IPS-NIHi7 (cell line): ENCODE measurements around the gene AP1M1.

Experiments used
- DNase-seq: peaks from one replicate; pipeline ENCODE4 v3.0.0; 2012; ENCODE audit warnings: mixed read lengths; ENCODE audit errors: extremely low spot score

Gene AP1M1

GRCh38 chr19:16185123-16185767, 12.5 kb upstream of the AP1M1 start, which contains the start of gene FAM32A:
Gene FAM32A, plus strand, starts transcription at chr19:16185410. Its CDS starts 33 bp downstream, at chr19:16185443.
- DNase-seq = peak; percentile 100

- DNase-seq = peak; percentile 66
These were observed 12.0 kb upstream of the AP1M1 start for GRCh38 chr19:16185768-16186123.

GRCh38 chr19:16188521-16188920, 9.2 kb upstream of the AP1M1 start:
- no peak for DNase-seq

- no peak for DNase-seq
These were observed 7.5 kb upstream of the AP1M1 start for GRCh38 chr19:16190198-16190597.

- no peak for DNase-seq
These were observed 7.0 kb upstream of the AP1M1 start for GRCh38 chr19:16190736-16191135.

GRCh38 chr19:16191216-16191908, 6.3 kb upstream of the AP1M1 start:
- no peak for DNase-seq

- DNase-seq = peak; percentile 20
These were observed 4.2 kb upstream of the AP1M1 start for GRCh38 chr19:16193466-16193865.

GRCh38 chr19:16197188-16197621, 506 bp upstream of the AP1M1 start:
- no peak for DNase-seq

GRCh38 chr19:16198370-16198651, 600 bp downstream of the AP1M1 start:
- DNase-seq = no peak

- no peak for DNase-seq
These were observed 1.7 kb downstream of the AP1M1 start for GRCh38 chr19:16199275-16199932.

- DNase-seq = no peak
These were observed 2.6 kb downstream of the AP1M1 start for GRCh38 chr19:16200038-16201010.

GRCh38 chr19:16201011-16201391, 3.3 kb downstream of the AP1M1 start:
- no peak for DNase-seq

GRCh38 chr19:16202320-16203255, 4.9 kb downstream of the AP1M1 start:
- DNase-seq = peak; percentile 4

- DNase-seq = no peak
These were observed 5.7 kb downstream of the AP1M1 start for GRCh38 chr19:16203256-16204004.

GRCh38 chr19:16204005-16204294, 6.2 kb downstream of the AP1M1 start:
- DNase-seq = no peak

GRCh38 chr19:16205205-16206045, 7.7 kb downstream of the AP1M1 start:
- no peak for DNase-seq

- no peak for DNase-seq
These were observed 8.4 kb downstream of the AP1M1 start for GRCh38 chr19:16206046-16206605.

- DNase-seq = no peak
These were observed 8.9 kb downstream of the AP1M1 start for GRCh38 chr19:16206637-16207036.

GRCh38 chr19:16207063-16207462, 9.4 kb downstream of the AP1M1 start:
- DNase-seq = no peak
